Activated CD4-positive, alpha-beta T cell treated with anti-CD3 and anti-CD28 coated beads for 1 hour (primary cell): ENCODE measurements around the gene MMEL1.

ENCODE experiments used
- DNase-seq: peaks from one replicate; pipeline ENCODE4 v3.0.0-alpha.2; 2020

The MMEL1 gene

GRCh38 chr1:2642560-2643413, 10.0 kb upstream of the MMEL1 start:
- peak; percentile 92 for DNase-seq

- DNase-seq = no peak
Measured at GRCh38 chr1:2642131-2642559, 9.3 kb upstream of the MMEL1 start.

GRCh38 chr1:2641381-2642130, 8.7 kb upstream of the MMEL1 start:
- no peak for DNase-seq

GRCh38 chr1:2640626-2641025, 7.8 kb upstream of the MMEL1 start:
- DNase-seq = no peak

GRCh38 chr1:2639607-2640521, 7.0 kb upstream of the MMEL1 start:
- no peak for DNase-seq

- no peak for DNase-seq
Measured at GRCh38 chr1:2639203-2639602, 6.4 kb upstream of the MMEL1 start.

GRCh38 chr1:2638466-2639115, 5.8 kb upstream of the MMEL1 start:
- no peak for DNase-seq

GRCh38 chr1:2637442-2638145, 4.8 kb upstream of the MMEL1 start:
- no peak for DNase-seq

GRCh38 chr1:2636733-2637132, 3.9 kb upstream of the MMEL1 start:
- no peak for DNase-seq

- DNase-seq = no peak
Measured at GRCh38 chr1:2635361-2636010, 2.7 kb upstream of the MMEL1 start.

GRCh38 chr1:2633936-2634491, 1.2 kb upstream of the MMEL1 start:
- DNase-seq = no peak

- no peak for DNase-seq
Measured at GRCh38 chr1:2633366-2633935, 635 bp upstream of the MMEL1 start.

GRCh38 chr1:2632051-2632430, 775 bp downstream of the MMEL1 start:
- no peak for DNase-seq

GRCh38 chr1:2631136-2632050, 1.4 kb downstream of the MMEL1 start:
- no peak for DNase-seq

- no peak for DNase-seq
Measured at GRCh38 chr1:2630498-2631135, 2.2 kb downstream of the MMEL1 start.

GRCh38 chr1:2629627-2630497, 3.0 kb downstream of the MMEL1 start:
- DNase-seq = no peak

GRCh38 chr1:2628933-2629626, 3.7 kb downstream of the MMEL1 start:
- DNase-seq = no peak
